K562 (cell line): Measurements from ENCODE around the gene SLC4A2. TPM values are rescaled to one million over a fixed set of nuclear protein-coding genes. Genes with fewer than 3 reads are reported as not detected.

Source experiments
- HNRNPK ChIP-seq: fragments of 200-400 bp; formaldehyde crosslinking; IDR thresholded peaks from one replicate; pipeline ENCODE4 v1.6.1; 2018; ENCODE audit warnings: mild to moderate bottlenecking, low read depth, low read length; ENCODE audit not compliant: poor library complexity, severe bottlenecking
- HNRNPL ChIP-seq: fragments of 200-400 bp; formaldehyde crosslinking; IDR thresholded peaks from 2 replicates; pipeline ENCODE4 v1.6.1; 2017; ENCODE audit warnings: low read depth, mild to moderate bottlenecking, low read length
- KAT8 ChIP-seq: fragments of 450-650 bp; IDR thresholded peaks from 2 replicates; pipeline ENCODE4 v1.6.1; 2016; ENCODE audit warnings: low read depth, mild to moderate bottlenecking
- L3MBTL2 ChIP-seq: fragments of 450-650 bp; IDR thresholded peaks from 2 replicates; pipeline ENCODE4 v1.6.1; 2016; ENCODE audit warnings: mild to moderate bottlenecking, moderate library complexity
- LEF1 ChIP-seq: fragments of 450-650 bp; IDR thresholded peaks from 2 replicates; pipeline ENCODE4 v1.6.1; 2016; ENCODE audit warnings: mild to moderate bottlenecking
- MED1 ChIP-seq: sonication (generic); formaldehyde crosslinking; IDR thresholded peaks from 2 replicates; pipeline ENCODE4 v1.8.1; 2023; ENCODE audit warnings: missing genetic modification reagents, borderline replicate concordance
- RCOR1 ChIP-seq, 2 experiments: IDR thresholded peaks; 2 replicates each; pipeline ENCODE4 v1.6.1; 2012; ENCODE audit warnings: low read depth in 2 of 2, low read length in 2 of 2, borderline replicate concordance in 1 of 2, improper control_type of control experiment in 1 of 2
- ZBTB7A ChIP-seq: IDR thresholded peaks from 2 replicates; pipeline ENCODE4 v1.6.1; 2011; ENCODE audit warnings: low read depth, mild to moderate bottlenecking, low read length, moderate library complexity, borderline replicate concordance; ENCODE audit not compliant: control insufficient read depth
- ZFX ChIP-seq: sonication (generic); formaldehyde crosslinking; IDR thresholded peaks from 2 replicates; pipeline ENCODE4 v1.8.0; 2022; ENCODE audit warnings: mild to moderate bottlenecking, missing genetic modification reagents, moderate library complexity
- ZNF511 ChIP-seq: sonication (generic); formaldehyde crosslinking; IDR thresholded peaks from 2 replicates; pipeline ENCODE4 v1.8.0; 2022; ENCODE audit warnings: mild to moderate bottlenecking, missing genetic modification reagents
- polyA plus RNA-seq, 8 experiments: library from polyadenylated mRNA; depleted of rRNA in 4 of 8; stranded (reverse) in 5 of 8; unstranded in 3 of 8; fragments of >200 nt; fragmentation: Nextera tagmentation in 2 of 8; fragmentation: Illumina TruSeq in 1 of 8; extraction: Ambion mirVana in 2 of 8; extraction: Trizol in 1 of 8; gene quantifications; 2 replicates each; pipeline versions ENCODE4 v1.2.1 to v1.2.3, GENCODE V29; 2011 to 2014; ENCODE audit warnings: inconsistent platforms in 1 of 8, missing spikeins in 1 of 8
- total RNA-seq, 7 experiments: library from RNA; depleted of rRNA in 6 of 7; stranded (reverse); fragments of >200 nt in 6 of 7; fragmentation: Illumina TruSeq in 2 of 7; extraction: Trizol in 2 of 7; gene quantifications; 2 replicates each; pipeline versions ENCODE4 v1.2.1 to v1.2.3, GENCODE V29; 2011 to 2021; ENCODE audit warnings: low replicate concordance in 1 of 7
- TF ChIP-seq, protein P1 (sequence below): fragments of 450-650 bp; IDR thresholded peaks from 2 replicates; pipeline ENCODE4 v1.6.1; 2016; ENCODE audit warnings: mild to moderate bottlenecking, moderate library complexity

SLC4A2 gene
- total and polyA plus RNA-seq, 9 of the 15 experiments (the other 6 are each of a cell fraction or from before 2014, with no cell fraction given) = 11.4 to 375 (median 130) TPM

- TF ChIP-seq, protein P1, sequence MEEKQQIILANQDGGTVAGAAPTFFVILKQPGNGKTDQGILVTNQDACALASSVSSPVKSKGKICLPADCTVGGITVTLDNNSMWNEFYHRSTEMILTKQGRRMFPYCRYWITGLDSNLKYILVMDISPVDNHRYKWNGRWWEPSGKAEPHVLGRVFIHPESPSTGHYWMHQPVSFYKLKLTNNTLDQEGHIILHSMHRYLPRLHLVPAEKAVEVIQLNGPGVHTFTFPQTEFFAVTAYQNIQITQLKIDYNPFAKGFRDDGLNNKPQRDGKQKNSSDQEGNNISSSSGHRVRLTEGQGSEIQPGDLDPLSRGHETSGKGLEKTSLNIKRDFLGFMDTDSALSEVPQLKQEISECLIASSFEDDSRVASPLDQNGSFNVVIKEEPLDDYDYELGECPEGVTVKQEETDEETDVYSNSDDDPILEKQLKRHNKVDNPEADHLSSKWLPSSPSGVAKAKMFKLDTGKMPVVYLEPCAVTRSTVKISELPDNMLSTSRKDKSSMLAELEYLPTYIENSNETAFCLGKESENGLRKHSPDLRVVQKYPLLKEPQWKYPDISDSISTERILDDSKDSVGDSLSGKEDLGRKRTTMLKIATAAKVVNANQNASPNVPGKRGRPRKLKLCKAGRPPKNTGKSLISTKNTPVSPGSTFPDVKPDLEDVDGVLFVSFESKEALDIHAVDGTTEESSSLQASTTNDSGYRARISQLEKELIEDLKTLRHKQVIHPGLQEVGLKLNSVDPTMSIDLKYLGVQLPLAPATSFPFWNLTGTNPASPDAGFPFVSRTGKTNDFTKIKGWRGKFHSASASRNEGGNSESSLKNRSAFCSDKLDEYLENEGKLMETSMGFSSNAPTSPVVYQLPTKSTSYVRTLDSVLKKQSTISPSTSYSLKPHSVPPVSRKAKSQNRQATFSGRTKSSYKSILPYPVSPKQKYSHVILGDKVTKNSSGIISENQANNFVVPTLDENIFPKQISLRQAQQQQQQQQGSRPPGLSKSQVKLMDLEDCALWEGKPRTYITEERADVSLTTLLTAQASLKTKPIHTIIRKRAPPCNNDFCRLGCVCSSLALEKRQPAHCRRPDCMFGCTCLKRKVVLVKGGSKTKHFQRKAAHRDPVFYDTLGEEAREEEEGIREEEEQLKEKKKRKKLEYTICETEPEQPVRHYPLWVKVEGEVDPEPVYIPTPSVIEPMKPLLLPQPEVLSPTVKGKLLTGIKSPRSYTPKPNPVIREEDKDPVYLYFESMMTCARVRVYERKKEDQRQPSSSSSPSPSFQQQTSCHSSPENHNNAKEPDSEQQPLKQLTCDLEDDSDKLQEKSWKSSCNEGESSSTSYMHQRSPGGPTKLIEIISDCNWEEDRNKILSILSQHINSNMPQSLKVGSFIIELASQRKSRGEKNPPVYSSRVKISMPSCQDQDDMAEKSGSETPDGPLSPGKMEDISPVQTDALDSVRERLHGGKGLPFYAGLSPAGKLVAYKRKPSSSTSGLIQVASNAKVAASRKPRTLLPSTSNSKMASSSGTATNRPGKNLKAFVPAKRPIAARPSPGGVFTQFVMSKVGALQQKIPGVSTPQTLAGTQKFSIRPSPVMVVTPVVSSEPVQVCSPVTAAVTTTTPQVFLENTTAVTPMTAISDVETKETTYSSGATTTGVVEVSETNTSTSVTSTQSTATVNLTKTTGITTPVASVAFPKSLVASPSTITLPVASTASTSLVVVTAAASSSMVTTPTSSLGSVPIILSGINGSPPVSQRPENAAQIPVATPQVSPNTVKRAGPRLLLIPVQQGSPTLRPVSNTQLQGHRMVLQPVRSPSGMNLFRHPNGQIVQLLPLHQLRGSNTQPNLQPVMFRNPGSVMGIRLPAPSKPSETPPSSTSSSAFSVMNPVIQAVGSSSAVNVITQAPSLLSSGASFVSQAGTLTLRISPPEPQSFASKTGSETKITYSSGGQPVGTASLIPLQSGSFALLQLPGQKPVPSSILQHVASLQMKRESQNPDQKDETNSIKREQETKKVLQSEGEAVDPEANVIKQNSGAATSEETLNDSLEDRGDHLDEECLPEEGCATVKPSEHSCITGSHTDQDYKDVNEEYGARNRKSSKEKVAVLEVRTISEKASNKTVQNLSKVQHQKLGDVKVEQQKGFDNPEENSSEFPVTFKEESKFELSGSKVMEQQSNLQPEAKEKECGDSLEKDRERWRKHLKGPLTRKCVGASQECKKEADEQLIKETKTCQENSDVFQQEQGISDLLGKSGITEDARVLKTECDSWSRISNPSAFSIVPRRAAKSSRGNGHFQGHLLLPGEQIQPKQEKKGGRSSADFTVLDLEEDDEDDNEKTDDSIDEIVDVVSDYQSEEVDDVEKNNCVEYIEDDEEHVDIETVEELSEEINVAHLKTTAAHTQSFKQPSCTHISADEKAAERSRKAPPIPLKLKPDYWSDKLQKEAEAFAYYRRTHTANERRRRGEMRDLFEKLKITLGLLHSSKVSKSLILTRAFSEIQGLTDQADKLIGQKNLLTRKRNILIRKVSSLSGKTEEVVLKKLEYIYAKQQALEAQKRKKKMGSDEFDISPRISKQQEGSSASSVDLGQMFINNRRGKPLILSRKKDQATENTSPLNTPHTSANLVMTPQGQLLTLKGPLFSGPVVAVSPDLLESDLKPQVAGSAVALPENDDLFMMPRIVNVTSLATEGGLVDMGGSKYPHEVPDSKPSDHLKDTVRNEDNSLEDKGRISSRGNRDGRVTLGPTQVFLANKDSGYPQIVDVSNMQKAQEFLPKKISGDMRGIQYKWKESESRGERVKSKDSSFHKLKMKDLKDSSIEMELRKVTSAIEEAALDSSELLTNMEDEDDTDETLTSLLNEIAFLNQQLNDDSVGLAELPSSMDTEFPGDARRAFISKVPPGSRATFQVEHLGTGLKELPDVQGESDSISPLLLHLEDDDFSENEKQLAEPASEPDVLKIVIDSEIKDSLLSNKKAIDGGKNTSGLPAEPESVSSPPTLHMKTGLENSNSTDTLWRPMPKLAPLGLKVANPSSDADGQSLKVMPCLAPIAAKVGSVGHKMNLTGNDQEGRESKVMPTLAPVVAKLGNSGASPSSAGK = 0 out of 2 replicates have a peak, but pooled peaks have one; percentile 44
- TF ChIP-seq HNRNPK (no peak), MED1 (CRISPR knock-in tag) (no peak), L3MBTL2 (peak; percentile 11; the same call in 1 of the 2 replicates), LEF1 (no peak), KAT8 (no peak), HNRNPL (peak; percentile 40; the same call in 1 of the 2 replicates), ZNF511 (0 out of 2 replicates have a peak, but pooled peaks have one; percentile 22), ZBTB7A (no peak), RCOR1 (IDR thresholded peaks at IDR 0.05; ENCODE audit: borderline replicate concordance in 1 of 2, low read depth in 2 of 2, low read length in 2 of 2) (no peak), ZFX (CRISPR knock-in tag) (no peak)
These were observed 40.8 kb upstream of the SLC4A2 start (continued) for GRCh38 chr7:151018421-151019129.
